Lower leg skin (tissue), 3 donors: Measurements from ENCODE around the gene TAF13.

Experiments
- CTCF ChIP-seq, 3 donors: fragments of 450-650 bp; IDR thresholded peaks; one replicate each; pipeline ENCODE4 v1.5.1; 2016; ENCODE audit warnings: antibody characterized with exemption in 3 of 3, mild to moderate bottlenecking in 3 of 3, moderate library complexity in 2 of 3
- POLR2A ChIP-seq, 2 donors: fragments of 450-650 bp; IDR thresholded peaks; one replicate each; pipeline ENCODE4 v1.6.1; 2016 to 2017; ENCODE audit warnings: antibody characterized with exemption in 2 of 2, mild to moderate bottlenecking in 1 of 2, moderate library complexity in 1 of 2

- TF ChIP-seq POLR2A (IDR thresholded peaks at IDR 0.05) (no peak), CTCF (IDR thresholded peaks at IDR 0.05) (no peak)
These were observed 16.8 kb downstream of the TAF13 start for GRCh38 chr1:109059026-109059425.
